ENCODE measurements around the gene MSI2. TPM values are rescaled to one million over a fixed set of nuclear protein-coding genes. Genes with fewer than 3 reads are reported as not detected.

The MSI2 gene
- total RNA-seq, 1 donor from 2014 or later = 26.6 TPM

DNA sequence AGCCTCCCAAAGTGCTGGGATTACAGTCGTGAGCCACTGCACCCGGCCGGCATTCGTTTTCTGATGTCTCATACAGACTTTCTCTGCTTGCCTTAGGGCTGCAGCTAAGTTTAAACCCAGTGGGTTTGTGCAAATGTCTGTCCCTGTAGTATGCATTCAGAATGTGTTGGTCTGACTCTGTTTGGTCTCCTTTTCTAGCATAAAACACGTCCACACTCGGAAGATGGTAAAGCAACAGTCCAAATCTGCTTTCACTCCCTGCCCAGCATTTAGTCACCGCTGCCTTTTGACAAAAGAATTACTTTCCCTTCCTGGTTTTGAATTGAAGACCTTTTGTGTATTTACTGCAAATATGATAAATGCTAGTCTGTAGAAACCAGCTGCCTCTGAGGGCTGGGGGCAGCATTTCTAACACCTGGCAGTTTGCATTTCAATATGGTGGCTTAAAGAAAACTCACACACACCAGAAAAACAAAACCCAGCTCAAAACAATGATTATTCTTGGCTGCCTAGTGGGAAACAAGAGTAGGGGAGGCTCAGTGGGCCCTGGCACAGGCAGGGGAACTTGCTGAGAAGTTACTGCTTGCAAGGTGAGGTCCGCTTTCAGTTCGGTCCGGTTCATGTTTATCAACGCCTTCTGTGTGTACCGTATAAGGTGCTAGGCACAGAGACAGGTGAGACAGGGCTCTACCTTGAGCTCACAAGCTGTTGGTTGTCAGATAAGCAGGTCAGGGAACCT is 56.9 kb downstream of the MSI2 start:
- no peak overlapping the region for H3K4me3 ChIP-seq (ENCODE audit: low read depth, low read length)
- no peak for DNase-seq (ENCODE audit: low read depth)
- TF ChIP-seq, protein P1, sequence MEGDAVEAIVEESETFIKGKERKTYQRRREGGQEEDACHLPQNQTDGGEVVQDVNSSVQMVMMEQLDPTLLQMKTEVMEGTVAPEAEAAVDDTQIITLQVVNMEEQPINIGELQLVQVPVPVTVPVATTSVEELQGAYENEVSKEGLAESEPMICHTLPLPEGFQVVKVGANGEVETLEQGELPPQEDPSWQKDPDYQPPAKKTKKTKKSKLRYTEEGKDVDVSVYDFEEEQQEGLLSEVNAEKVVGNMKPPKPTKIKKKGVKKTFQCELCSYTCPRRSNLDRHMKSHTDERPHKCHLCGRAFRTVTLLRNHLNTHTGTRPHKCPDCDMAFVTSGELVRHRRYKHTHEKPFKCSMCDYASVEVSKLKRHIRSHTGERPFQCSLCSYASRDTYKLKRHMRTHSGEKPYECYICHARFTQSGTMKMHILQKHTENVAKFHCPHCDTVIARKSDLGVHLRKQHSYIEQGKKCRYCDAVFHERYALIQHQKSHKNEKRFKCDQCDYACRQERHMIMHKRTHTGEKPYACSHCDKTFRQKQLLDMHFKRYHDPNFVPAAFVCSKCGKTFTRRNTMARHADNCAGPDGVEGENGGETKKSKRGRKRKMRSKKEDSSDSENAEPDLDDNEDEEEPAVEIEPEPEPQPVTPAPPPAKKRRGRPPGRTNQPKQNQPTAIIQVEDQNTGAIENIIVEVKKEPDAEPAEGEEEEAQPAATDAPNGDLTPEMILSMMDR (conservative IDR thresholded peaks at IDR 0.05; ENCODE audit: low read depth, low read length) = no peak

DNA sequence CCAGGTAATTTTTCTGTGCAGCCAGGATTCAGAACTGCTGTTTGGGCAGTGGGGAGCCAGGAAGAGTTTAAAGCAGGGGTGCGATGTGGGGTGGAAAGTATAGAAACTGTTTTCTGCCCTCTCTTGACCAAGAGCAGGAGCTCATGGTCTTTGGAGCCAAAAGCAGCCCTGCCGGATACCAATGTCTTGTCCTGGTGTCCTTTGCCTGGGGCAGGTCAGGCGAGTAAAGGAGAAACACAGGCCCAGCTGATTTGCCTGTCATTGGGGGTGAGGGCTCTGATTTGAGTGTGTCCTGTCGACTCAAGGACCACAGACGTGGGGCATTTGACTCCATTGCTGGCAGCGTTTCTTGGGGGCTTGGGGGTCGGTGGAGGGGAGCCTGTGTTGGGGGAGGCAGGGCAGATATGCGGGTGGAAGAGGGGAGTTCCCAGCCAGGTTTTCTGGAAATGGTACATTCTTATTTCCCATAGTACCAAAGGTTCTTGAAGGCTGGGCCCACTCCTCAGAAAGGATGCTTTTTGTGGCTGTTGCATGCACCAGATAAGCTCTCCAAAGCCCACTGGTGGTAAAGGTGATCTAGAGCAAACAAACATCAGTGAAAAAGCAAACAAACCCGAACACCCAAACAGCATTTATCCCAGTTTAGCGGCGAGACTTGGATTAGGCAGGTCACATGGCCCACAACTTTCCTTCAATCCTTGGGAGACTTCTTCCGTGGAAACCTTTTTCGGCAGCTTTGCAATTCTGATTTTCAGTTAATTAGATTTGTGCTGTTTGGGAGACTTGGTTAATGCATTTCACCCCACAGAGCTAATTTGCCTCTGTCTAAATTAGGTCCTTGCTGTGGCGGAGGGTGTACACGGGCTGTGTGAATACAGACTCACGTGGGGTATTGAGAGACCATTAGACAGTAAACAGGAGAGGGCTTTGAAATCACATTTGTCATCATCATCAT is 59.0 kb downstream of the MSI2 start:
- DNase-seq (ENCODE audit: low read depth) = no peak

DNA sequence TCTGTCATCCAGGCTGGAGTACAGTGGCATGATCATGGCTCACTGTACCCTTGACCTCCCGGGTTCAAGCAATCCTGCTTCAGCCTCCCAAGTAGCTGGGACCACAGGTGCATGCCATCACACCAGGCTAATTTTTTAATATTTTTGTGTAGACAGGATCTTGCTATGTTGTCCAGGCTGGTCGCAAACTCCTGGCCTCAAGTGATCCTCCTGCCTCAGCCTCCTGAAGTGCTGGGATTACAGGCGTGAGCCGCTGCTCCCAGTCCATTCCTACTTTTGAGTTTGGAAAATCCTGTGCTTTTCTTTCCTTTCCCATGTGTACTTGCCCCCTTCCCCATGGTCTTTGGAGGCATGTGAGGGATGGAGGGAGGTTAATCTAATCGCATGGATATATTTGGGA is 60.0 kb downstream of the MSI2 start:
- no peak overlapping the region for H3K4me3 ChIP-seq (ENCODE audit: low read depth, low read length)
- TF ChIP-seq, protein P1 (conservative IDR thresholded peaks at IDR 0.05; ENCODE audit: low read depth, low read length) = no peak
- no peak for DNase-seq (ENCODE audit: low read depth)

More for the DNA sequence above, 59.0 kb downstream of the MSI2 start:
- TF ChIP-seq, protein P1 (conservative IDR thresholded peaks at IDR 0.05; ENCODE audit: low read depth, low read length) = no peak
- H3K4me3 ChIP-seq (ENCODE audit: low read depth, low read length) = no peak overlapping the region

DNA sequence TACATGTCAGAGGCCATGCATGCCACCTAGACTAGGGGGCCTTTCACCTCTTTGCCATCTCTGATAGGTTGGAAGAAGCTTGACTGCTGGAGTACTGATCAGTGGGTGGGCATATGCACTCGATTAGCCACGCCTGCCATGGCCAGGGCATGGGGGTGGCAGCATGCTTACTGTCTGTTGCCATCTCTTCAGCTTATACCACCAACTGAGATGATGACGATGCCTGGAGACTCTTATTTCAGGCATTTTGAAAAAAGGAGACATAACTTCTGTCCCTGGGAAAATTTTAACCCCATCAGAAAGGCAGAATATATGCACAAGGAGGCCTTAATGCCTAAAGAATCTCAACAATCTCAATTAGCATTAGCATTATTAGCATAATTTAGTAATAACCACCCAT is 60.8 kb downstream of the MSI2 start:
- DNase-seq (ENCODE audit: low read depth) = no peak
- no peak overlapping the region for H3K4me3 ChIP-seq (ENCODE audit: low read depth, low read length)
- TF ChIP-seq, protein P1 (conservative IDR thresholded peaks at IDR 0.05; ENCODE audit: low read depth, low read length) = no peak

DNA sequence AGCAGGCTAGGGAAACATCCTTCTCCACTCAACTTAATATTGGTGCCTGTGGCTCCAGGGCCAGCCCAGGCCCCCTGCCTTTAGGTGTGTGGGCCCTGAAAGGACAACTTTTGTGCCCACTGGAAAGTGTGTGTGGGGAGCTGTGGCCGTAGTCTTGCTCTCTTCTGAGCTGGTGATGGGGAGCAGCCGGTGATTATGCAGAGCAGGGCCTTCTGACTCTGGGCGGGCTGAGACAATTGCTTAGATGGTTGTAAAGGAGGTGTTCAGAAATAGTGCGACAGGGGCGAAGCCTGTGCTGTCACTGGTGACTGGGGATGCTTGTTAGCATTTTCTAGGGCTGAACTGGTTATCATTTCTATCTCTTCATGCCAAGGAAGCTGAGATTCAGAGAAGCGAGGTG is 62.6 kb downstream of the MSI2 start:
- DNase-seq (ENCODE audit: low read depth) = no peak
- H3K4me3 ChIP-seq (ENCODE audit: low read depth, low read length) = no peak overlapping the region
- TF ChIP-seq, protein P1 (conservative IDR thresholded peaks at IDR 0.05; ENCODE audit: low read depth, low read length) = no peak

DNA sequence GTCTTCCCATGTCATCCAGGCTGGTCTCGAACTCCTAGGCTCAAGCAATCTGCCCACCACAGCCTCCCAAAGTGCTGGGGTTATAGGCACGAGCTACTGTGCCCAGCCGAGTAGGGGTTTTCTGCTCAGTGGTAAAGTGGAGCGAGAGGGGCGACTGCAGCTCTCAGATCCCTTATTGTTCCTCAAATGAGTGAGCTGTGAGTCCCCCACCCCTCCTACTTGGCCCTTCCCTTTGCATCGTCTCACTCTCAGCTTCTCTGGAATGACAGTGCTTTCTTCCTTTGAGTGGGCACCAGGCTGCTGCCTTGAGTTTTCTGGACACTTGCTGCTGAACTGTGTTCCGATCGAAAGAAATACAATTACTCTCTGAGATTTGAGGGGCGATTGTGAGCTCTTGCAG is 63.5 kb downstream of the MSI2 start:
- no peak for DNase-seq (ENCODE audit: low read depth)
- H3K4me3 ChIP-seq (ENCODE audit: low read depth, low read length) = no peak overlapping the region
- TF ChIP-seq, protein P1 (conservative IDR thresholded peaks at IDR 0.05; ENCODE audit: low read depth, low read length) = no peak
